Peyer's patch (tissue), 4 donors: ENCODE results near the gene ECPAS. TPM values are rescaled to one million over a fixed set of nuclear protein-coding genes. Genes with fewer than 3 reads are reported as not detected.

Source experiments
- DNase-seq, 3 donors: peaks; one replicate each; pipeline ENCODE4 v3.0.0-alpha.2; 2017 to 2019
- H3K27ac ChIP-seq, 4 donors: fragments of 200-600 bp; sonication (generic); one replicate each; pipeline ENCODE4 v1.5.1; 2016 to 2019
- H3K27me3 ChIP-seq, 2 donors: fragments of 200-600 bp; sonication (generic); one replicate each; pipeline ENCODE4 v1.5.1; 2019
- H3K36me3 ChIP-seq, 3 donors: fragments of 200-600 bp; sonication (generic); one replicate each; pipeline ENCODE4 v1.5.1; 2016 to 2019
- H3K4me1 ChIP-seq, 4 donors: fragments of 200-600 bp; sonication (generic); one replicate each; pipeline ENCODE4 v1.5.1; 2016 to 2019
- H3K4me3 ChIP-seq, 4 donors: fragments of 200-600 bp; sonication (generic); 1 replicate in 3 of 4; 2 replicates in 1 of 4; pipeline ENCODE4 v1.5.1; 2016 to 2019; ENCODE audit warnings: mild to moderate bottlenecking in 1 of 4
- H3K9me3 ChIP-seq, 4 donors: fragments of 200-600 bp; sonication (generic); one replicate each; pipeline ENCODE4 v1.5.1; 2016 to 2019; ENCODE audit warnings: mild to moderate bottlenecking in 1 of 4
- CTCF ChIP-seq, 6 experiments: fragments of 450-650 bp in 4 of 6; fragments of 200-600 bp in 2 of 6; sonication (generic) in 1 of 6; IDR thresholded peaks; one replicate each; pipeline ENCODE4 v1.5.1; 2017 to 2019; ENCODE audit warnings: antibody characterized with exemption in 6 of 6, mild to moderate bottlenecking in 3 of 6, moderate library complexity in 1 of 6
- POLR2A ChIP-seq, 2 donors: fragments of 450-650 bp; IDR thresholded peaks; one replicate each; pipeline ENCODE4 v1.5.1; 2017; ENCODE audit warnings: antibody characterized with exemption in 2 of 2, mild to moderate bottlenecking in 2 of 2, moderate library complexity in 2 of 2
- total RNA-seq, 4 donors: library from RNA; depleted of rRNA; stranded (reverse); fragments of >200 nt; gene quantifications; one replicate each; pipeline ENCODE4 v1.1.0, GENCODE V29; 2016

The ECPAS gene
- total RNA-seq, 4 donors from 2014 or later: 108 to 179 (median 133) TPM

GRCh38 chr9:111423389-111423788, 60.8 kb downstream of the ECPAS start:
- no peak overlapping the region for H3K27ac ChIP-seq
- H3K4me1 ChIP-seq: no peaks in the 10 kb centered on the region
- H3K27me3 ChIP-seq: no peaks in the 10 kb centered on the region
- no peak for TF ChIP-seq POLR2A (IDR thresholded peaks at IDR 0.05)
- no peak for TF ChIP-seq CTCF (IDR thresholded peaks at IDR 0.05)
- peaks cover 0 to 73% (median 0%) of the 10 kb centered on the region in 3 donors for H3K36me3 ChIP-seq
- H3K9me3 ChIP-seq: no peaks in the 10 kb centered on the region
- DNase-seq: no peak
- H3K4me3 ChIP-seq: no peak overlapping the region

GRCh38 chr9:111414406-111414805, 69.8 kb downstream of the ECPAS start:
- H3K27ac ChIP-seq: no peak overlapping the region
- no peaks in the 10 kb centered on the region for H3K9me3 ChIP-seq
- DNase-seq: no peak
- TF ChIP-seq POLR2A (IDR thresholded peaks at IDR 0.05) (no peak), CTCF (IDR thresholded peaks at IDR 0.05) (no peak)
- no peaks in the 10 kb centered on the region for H3K27me3 ChIP-seq
- H3K4me1 ChIP-seq: no peaks in the 10 kb centered on the region
- H3K36me3 ChIP-seq: peaks cover 0 to 93% (median 3%) of the 10 kb centered on the region in 3 donors
- no peak overlapping the region for H3K4me3 ChIP-seq

GRCh38 chr9:111413996-111414395, 70.2 kb downstream of the ECPAS start:
- TF ChIP-seq CTCF (IDR thresholded peaks at IDR 0.05) (no peak), POLR2A (IDR thresholded peaks at IDR 0.05) (no peak)
- H3K27ac ChIP-seq: no peak overlapping the region
- H3K36me3 ChIP-seq: peaks cover 0 to 94% (median 3%) of the 10 kb centered on the region in 3 donors
- no peaks in the 10 kb centered on the region for H3K9me3 ChIP-seq
- H3K4me3 ChIP-seq: no peak overlapping the region
- H3K27me3 ChIP-seq: no peaks in the 10 kb centered on the region
- DNase-seq: no peak
- H3K4me1 ChIP-seq: no peaks in the 10 kb centered on the region

- peaks cover 0 to 97% (median 3%) of the 10 kb centered on the region in 3 donors for H3K36me3 ChIP-seq
- no peak for DNase-seq
- TF ChIP-seq POLR2A (IDR thresholded peaks at IDR 0.05) (no peak), CTCF (IDR thresholded peaks at IDR 0.05) (no peak)
Measured at GRCh38 chr9:111412280-111412679, 71.9 kb downstream of the ECPAS start.

GRCh38 chr9:111411266-111411665, 72.9 kb downstream of the ECPAS start:
- TF ChIP-seq POLR2A (IDR thresholded peaks at IDR 0.05) (no peak), CTCF (IDR thresholded peaks at IDR 0.05) (no peak)
- no peaks in the 10 kb centered on the region for H3K4me1 ChIP-seq
- no peak overlapping the region for H3K4me3 ChIP-seq
- no peak overlapping the region for H3K27ac ChIP-seq
- H3K27me3 ChIP-seq: no peaks in the 10 kb centered on the region
- peaks cover 0 to 97% (median 3%) of the 10 kb centered on the region in 3 donors for H3K36me3 ChIP-seq
- DNase-seq: no peak
- H3K9me3 ChIP-seq: no peaks in the 10 kb centered on the region

More at GRCh38 chr9:111412280-111412679, 71.9 kb downstream of the ECPAS start:
- Histone ChIP-seq H3K27ac (no peak overlapping the region), H3K9me3 (no peaks in the 10 kb centered on the region), H3K27me3 (no peaks in the 10 kb centered on the region), H3K4me3 (no peak overlapping the region), H3K4me1 (no peaks in the 10 kb centered on the region)

- H3K4me1 ChIP-seq: no peaks in the 10 kb centered on the region
- TF ChIP-seq CTCF (IDR thresholded peaks at IDR 0.05): no peak
- no peak for TF ChIP-seq POLR2A (IDR thresholded peaks at IDR 0.05)
- H3K9me3 ChIP-seq: no peaks in the 10 kb centered on the region
- H3K4me3 ChIP-seq: no peak overlapping the region
- DNase-seq: no peak
- peaks cover 0 to 96% (median 3%) of the 10 kb centered on the region in 3 donors for H3K36me3 ChIP-seq
- no peaks in the 10 kb centered on the region for H3K27me3 ChIP-seq
- H3K27ac ChIP-seq: no peak overlapping the region
Measured at GRCh38 chr9:111407813-111408212, 76.4 kb downstream of the ECPAS start.
